GM19238 (cell line): ENCODE results near the gene TIPRL.
A peak's percentile ranks its signal among the peaks of the same experiment; 100 is the strongest.

Experiments used
- DNase-seq: peaks from one replicate; pipeline ENCODE4 v3.0.0; 2011; ENCODE audit warnings: low spot score; ENCODE audit not compliant: insufficient read length

Gene TIPRL

GRCh38 chr1:168213349-168213748 lies 34.6 kb downstream of the TIPRL start:
- DNase-seq: no peak

- no peak for DNase-seq
Observed at GRCh38 chr1:168216171-168216570, 37.4 kb downstream of the TIPRL start.

- DNase-seq: no peak
Observed at GRCh38 chr1:168217664-168218063, 38.9 kb downstream of the TIPRL start.

- no peak for DNase-seq
Observed at GRCh38 chr1:168218658-168219057, 39.9 kb downstream of the TIPRL start.

GRCh38 chr1:168220470-168220871 lies 41.7 kb downstream of the TIPRL start:
- no peak for DNase-seq

GRCh38 chr1:168221275-168221674 lies 42.5 kb downstream of the TIPRL start:
- DNase-seq: no peak

- no peak for DNase-seq
Observed at GRCh38 chr1:168223261-168223660, 44.5 kb downstream of the TIPRL start.

GRCh38 chr1:168223681-168224540 lies 45.1 kb downstream of the TIPRL start:
- no peak for DNase-seq

GRCh38 chr1:168224991-168225390 lies 46.2 kb downstream of the TIPRL start:
- DNase-seq: no peak

GRCh38 chr1:168225476-168226190 lies 46.9 kb downstream of the TIPRL start, which contains the start of gene SFT2D2:
Gene SFT2D2 (plus strand): TSS chr1:168226004. CDS start chr1:168226080, 76 bp downstream.
- peak; percentile 82 for DNase-seq

GRCh38 chr1:168227620-168228019 lies 48.9 kb downstream of the TIPRL start:
- peak; percentile 5 for DNase-seq

- no peak for DNase-seq
Observed at GRCh38 chr1:168229893-168230292, 51.1 kb downstream of the TIPRL start.

GRCh38 chr1:168230709-168231108 lies 51.9 kb downstream of the TIPRL start:
- no peak for DNase-seq

GRCh38 chr1:168234846-168235547 lies 56.2 kb downstream of the TIPRL start:
- DNase-seq: peak; percentile 44

- no peak for DNase-seq
Observed at GRCh38 chr1:168235548-168235885, 56.8 kb downstream of the TIPRL start.

GRCh38 chr1:168235937-168236336 lies 57.2 kb downstream of the TIPRL start:
- DNase-seq: no peak

- no peak for DNase-seq
Observed at GRCh38 chr1:168236836-168237611, 58.3 kb downstream of the TIPRL start.

- no peak for DNase-seq
Observed at GRCh38 chr1:168243198-168243597, 64.4 kb downstream of the TIPRL start.

- no peak for DNase-seq
Observed at GRCh38 chr1:168243636-168244212, 65.0 kb downstream of the TIPRL start.

GRCh38 chr1:168245042-168245441 lies 66.3 kb downstream of the TIPRL start:
- DNase-seq: no peak

- DNase-seq: no peak
Observed at GRCh38 chr1:168246506-168246905, 67.7 kb downstream of the TIPRL start.
